A673 (cell line): ENCODE results near the gene INPP4B.

ENCODE experiments used
- EZH2 ChIP-seq: fragments of 200-600 bp; sonication (generic); IDR thresholded peaks from 2 replicates; pipeline ENCODE4 v1.6.1; 2017; ENCODE audit warnings: borderline replicate concordance, low read depth, mild to moderate bottlenecking, mixed read lengths, antibody characterized with exemption, low read length; ENCODE audit not compliant: poor library complexity, severe bottlenecking
- TF ChIP-seq, protein P1 (sequence below): fragments of 300-800, 200-600 bp; sonication (generic); conservative IDR thresholded peaks from 2 replicates; pipeline ENCODE4 v1.5.1; 2017; ENCODE audit warnings: low read depth, mild to moderate bottlenecking, antibody characterized with exemption, low read length, moderate library complexity, mixed read lengths

- TF ChIP-seq, protein P1, sequence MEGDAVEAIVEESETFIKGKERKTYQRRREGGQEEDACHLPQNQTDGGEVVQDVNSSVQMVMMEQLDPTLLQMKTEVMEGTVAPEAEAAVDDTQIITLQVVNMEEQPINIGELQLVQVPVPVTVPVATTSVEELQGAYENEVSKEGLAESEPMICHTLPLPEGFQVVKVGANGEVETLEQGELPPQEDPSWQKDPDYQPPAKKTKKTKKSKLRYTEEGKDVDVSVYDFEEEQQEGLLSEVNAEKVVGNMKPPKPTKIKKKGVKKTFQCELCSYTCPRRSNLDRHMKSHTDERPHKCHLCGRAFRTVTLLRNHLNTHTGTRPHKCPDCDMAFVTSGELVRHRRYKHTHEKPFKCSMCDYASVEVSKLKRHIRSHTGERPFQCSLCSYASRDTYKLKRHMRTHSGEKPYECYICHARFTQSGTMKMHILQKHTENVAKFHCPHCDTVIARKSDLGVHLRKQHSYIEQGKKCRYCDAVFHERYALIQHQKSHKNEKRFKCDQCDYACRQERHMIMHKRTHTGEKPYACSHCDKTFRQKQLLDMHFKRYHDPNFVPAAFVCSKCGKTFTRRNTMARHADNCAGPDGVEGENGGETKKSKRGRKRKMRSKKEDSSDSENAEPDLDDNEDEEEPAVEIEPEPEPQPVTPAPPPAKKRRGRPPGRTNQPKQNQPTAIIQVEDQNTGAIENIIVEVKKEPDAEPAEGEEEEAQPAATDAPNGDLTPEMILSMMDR: no peak
- TF ChIP-seq EZH2: no peak
Measured at GRCh38 chr4:142354041-142354440, 492.1 kb downstream of the INPP4B start.
